K562 (cell line): ENCODE measurements around the gene CLIC2. TPM values are rescaled to one million over a fixed set of nuclear protein-coding genes. Genes with fewer than 3 reads are reported as not detected.

Experiments used
- ATAC-seq: fragments of 200-7000 bp; cut with Tn5 transposase; 3 replicates; pipeline ENCODE4 v1.9.1; 2020; ENCODE audit warnings: moderate library complexity
- BruUV-seq: library from RNA; stranded (reverse); fragments of 400-500 nt; replicated peaks from 2 replicates; lab custom pipeline; 2021; lab: Mats Ljungman, UMichigan
- CTCF ChIA-PET: fragments of 300-600 bp; formaldehyde crosslinking; extraction: SDS; loops from one replicate; lab custom pipeline; 2021; ENCODE audit warnings: low intra/inter-chr PET ratio; lab: Yijun Ruan, JAX
- POLR2A ChIA-PET: fragments of 300-600, 350-650 bp; sonication (Branson Sonifier 250); formaldehyde crosslinking; extraction: SDS; loops from one replicate; lab custom pipeline; 2021; ENCODE audit warnings: antibody characterized with exemption, inconsistent platforms; lab: Yijun Ruan, JAX
- DNase-seq, 4 experiments: peaks; one replicate each; pipeline versions ENCODE4 v3.0.0 to v3.0.0-alpha.2; 2011 to 2018; ENCODE audit warnings: low spot score in 3 of 4, mixed read lengths in 3 of 4; ENCODE audit errors: extremely low read depth in 1 of 4
- FAIRE-seq: peaks from 2 replicates; lab custom pipeline; 2011; peaks lifted over from hg19 to GRCh38; lab: Jason Lieb, UNC
- H2AFZ ChIP-seq: 2 replicates; pipeline ENCODE4 v1.6.0; 2011; ENCODE audit warnings: low read depth, low read length, control low read depth, inconsistent platforms
- H3K27ac ChIP-seq: fragments of 200-600 bp; 3 replicates; pipeline ENCODE4 v1.8.0; 2011; ENCODE audit warnings: low read depth, mild to moderate bottlenecking, control low read depth, inconsistent platforms, low read length, moderate library complexity, mixed read lengths; ENCODE audit errors: extremely low read depth
- H3K27me3 ChIP-seq, 2 experiments: fragments of 300-600 bp in 1 of 2; 2 replicates in 1 of 2; 3 replicates in 1 of 2; pipeline versions ENCODE4 v1.6.0 to v1.8.0; 2011; ENCODE audit warnings: inconsistent platforms in 2 of 2, low read length in 2 of 2, mild to moderate bottlenecking in 1 of 2, mixed read lengths in 1 of 2, moderate library complexity in 1 of 2; ENCODE audit not compliant: control insufficient read depth in 2 of 2, insufficient read depth in 2 of 2
- H3K36me3 ChIP-seq: fragments of 300-600 bp; 3 replicates; pipeline ENCODE4 v1.8.0; 2011; ENCODE audit warnings: mild to moderate bottlenecking, low read length, inconsistent platforms; ENCODE audit not compliant: control insufficient read depth, insufficient read depth
- H3K4me1 ChIP-seq, 2 experiments: fragments of 200-600 bp in 1 of 2; replicated peaks in 1 of 2; 2 replicates in 1 of 2; 3 replicates in 1 of 2; pipeline versions ENCODE4 v1.5.1 to v1.8.0; 2011; ENCODE audit warnings: inconsistent platforms in 2 of 2, low read length in 2 of 2, mild to moderate bottlenecking in 1 of 2, mixed read lengths in 1 of 2, moderate library complexity in 1 of 2; ENCODE audit not compliant: control insufficient read depth in 2 of 2, insufficient read depth in 2 of 2
- H3K4me2 ChIP-seq: 2 replicates; pipeline ENCODE4 v1.6.1; 2011; ENCODE audit warnings: low read length, control low read depth, inconsistent platforms, mixed read lengths; ENCODE audit not compliant: insufficient read depth
- H3K4me3 ChIP-seq: fragments of 200-600 bp; sonication (generic), shearing (Covaris generic); 2 replicates; pipeline ENCODE4 v1.5.1; 2016; ENCODE audit warnings: control low read depth, inconsistent platforms
- H3K79me2 ChIP-seq: fragments of 200-600 bp; 3 replicates; pipeline ENCODE4 v1.8.0; 2011; ENCODE audit warnings: low read length, inconsistent platforms; ENCODE audit not compliant: control insufficient read depth, insufficient read depth
- H3K9ac ChIP-seq, 2 experiments: 2 replicates each; pipeline versions ENCODE4 v1.6.0 to v1.6.1; 2011; ENCODE audit warnings: low read depth in 2 of 2, low read length in 2 of 2, control low read depth in 1 of 2, inconsistent platforms in 1 of 2, mild to moderate bottlenecking in 1 of 2, mixed read lengths in 1 of 2; ENCODE audit not compliant: insufficient read depth in 1 of 2
- H3K9me1 ChIP-seq: one replicate; pipeline ENCODE4 v1.6.0; 2011; ENCODE audit warnings: inconsistent platforms, mild to moderate bottlenecking, low read length, moderate library complexity; ENCODE audit not compliant: control insufficient read depth, insufficient read depth
- H3K9me3 ChIP-seq: replicated peaks from 2 replicates; pipeline ENCODE4 v1.5.1; 2011; ENCODE audit warnings: low read depth, low read length, inconsistent platforms; ENCODE audit not compliant: control insufficient read depth, insufficient read depth
- H4K20me1 ChIP-seq: replicated peaks from 2 replicates; pipeline ENCODE4 v1.6.1; 2011; ENCODE audit warnings: low read length, inconsistent platforms, mixed read lengths; ENCODE audit not compliant: control insufficient read depth, insufficient read depth
- CBX3 ChIP-seq, 2 experiments: IDR thresholded peaks; 1 replicate in 1 of 2; 2 replicates in 1 of 2; pipeline ENCODE4 v1.6.1; 2012; ENCODE audit warnings: inconsistent platforms in 2 of 2, low read length in 2 of 2, borderline replicate concordance in 1 of 2, control low read depth in 1 of 2
- CEBPB ChIP-seq: fragments of 450-650 bp; IDR thresholded peaks from 2 replicates; pipeline ENCODE4 v1.6.1; 2016; ENCODE audit warnings: missing genetic modification characterization, missing compliant biosample characterization
- DIDO1 ChIP-seq: fragments of 450-650 bp; IDR thresholded peaks from 2 replicates; pipeline ENCODE4 v1.6.1; 2016; ENCODE audit warnings: low read depth, missing biosample characterization, missing genetic modification characterization
- ETV6 ChIP-seq, 3 experiments: fragments of 150-350 bp in 1 of 3; sonication (generic) in 1 of 3; formaldehyde crosslinking in 1 of 3; IDR thresholded peaks; 2 replicates each; pipeline versions ENCODE4 v1.6.1 to v1.8.0; 2014 to 2022; ENCODE audit warnings: borderline replicate concordance in 2 of 3, low read depth in 2 of 3, antibody characterized with exemption in 1 of 3, low read length in 1 of 3, mild to moderate bottlenecking in 1 of 3, missing genetic modification reagents in 1 of 3
- HDAC8 ChIP-seq: fragments of 450-650 bp; IDR thresholded peaks from 2 replicates; pipeline ENCODE4 v1.6.1; 2016; ENCODE audit warnings: mild to moderate bottlenecking, missing genetic modification characterization, moderate library complexity, missing compliant biosample characterization
- HNRNPH1 ChIP-seq: fragments of 200-400 bp; formaldehyde crosslinking; optimal IDR thresholded peaks from 2 replicates; pipeline ENCODE3; 2017; ENCODE audit warnings: low read depth, mild to moderate bottlenecking, low read length, moderate library complexity
- PHF21A ChIP-seq: fragments of 450-650 bp; IDR thresholded peaks from 2 replicates; pipeline ENCODE4 v1.6.1; 2017; ENCODE audit warnings: low read depth, borderline replicate concordance
- POLR2AphosphoS2 ChIP-seq: IDR thresholded peaks from 2 replicates; pipeline ENCODE4 v1.6.1; 2012; ENCODE audit warnings: low read length, improper control_type of control experiment
- ZBTB2 ChIP-seq: fragments of 450-650 bp; IDR thresholded peaks from 2 replicates; pipeline ENCODE4 v1.6.1; 2016; ENCODE audit warnings: antibody characterized with exemption
- WGBS: fragments of 100-300 bp; shearing (Covaris generic); methylation state at CpG from one replicate; pipeline ENCODE4 v1.1.6; 2016; ENCODE audit warnings: low coverage, mixed read lengths; ENCODE audit not compliant: insufficient coverage; ENCODE audit errors: missing lambda C conversion rate; 5-methylcytosine and 5-hydroxymethylcytosine counted together
- in situ Hi-C: fragments of 300-500 bp; cut with MboI; formaldehyde crosslinking; loops from 4 replicates; pipeline ENCODE4 v1.15.0; 2018; ENCODE audit warnings: inconsistent platforms, mixed read lengths
- intact Hi-C: fragments of 100-400 bp; cut with micrococcal nuclease; formaldehyde crosslinking; loops from 2 replicates; pipeline ENCODE4 v1.14.2; 2022
- polyA plus RNA-seq, 8 experiments: library from polyadenylated mRNA; depleted of rRNA in 4 of 8; stranded (reverse) in 5 of 8; unstranded in 3 of 8; fragments of >200 nt; fragmentation: Nextera tagmentation in 2 of 8; fragmentation: Illumina TruSeq in 1 of 8; extraction: Ambion mirVana in 2 of 8; extraction: Trizol in 1 of 8; gene quantifications; 2 replicates each; pipeline versions ENCODE4 v1.2.1 to v1.2.3, GENCODE V29; 2011 to 2014; ENCODE audit warnings: inconsistent platforms in 1 of 8, missing spikeins in 1 of 8
- total RNA-seq, 7 experiments: library from RNA; depleted of rRNA in 6 of 7; stranded (reverse); fragments of >200 nt in 6 of 7; fragmentation: Illumina TruSeq in 2 of 7; extraction: Trizol in 2 of 7; gene quantifications; 2 replicates each; pipeline versions ENCODE4 v1.2.1 to v1.2.3, GENCODE V29; 2011 to 2021; ENCODE audit warnings: low replicate concordance in 1 of 7

Gene CLIC2
- total and polyA plus RNA-seq, 9 of the 15 experiments (the other 6 are each of a cell fraction or from before 2014, with no cell fraction given) = 37.0 to 83.7 (median 74.7) TPM

- TF ChIP-seq ZBTB2 = no peak
- TF ChIP-seq ETV6 (IDR thresholded peaks at IDR 0.05; ENCODE audit: borderline replicate concordance in 1 of 2, low read depth in 2 of 2, low read length in 1 of 2) = no peak
- no peak for TF ChIP-seq ETV6 (CRISPR knock-in tag; IDR thresholded peaks at IDR 0.05; ENCODE audit: borderline replicate concordance)
- TF ChIP-seq HDAC8 (tag) = no peak
- TF ChIP-seq HNRNPH1 = no peak
- no peak for TF ChIP-seq CBX3 (IDR thresholded peaks at IDR 0.05; ENCODE audit: borderline replicate concordance in 1 of 2, low read length in 2 of 2)
- 0 out of 2 replicates have a peak, but pooled peaks have one; percentile 23 for TF ChIP-seq POLR2AphosphoS2
- 0 out of 2 replicates have a peak, but pooled peaks have one; percentile 12 for TF ChIP-seq CEBPB (tag)
- TF ChIP-seq DIDO1 = no peak
- no peak for TF ChIP-seq PHF21A
- TF ChIP-seq, all 486 proteins: peak for 2
- no peak for FAIRE-seq
- Histone ChIP-seq H4K20me1 (no peaks in the 10 kb centered on the region), H3K4me3 (no peak overlapping the region), H3K9ac (no peak overlapping the region), H3K4me2 (no peak overlapping the region), H3K4me1 (no peaks in the 10 kb centered on the region), H3K79me2 (no peaks in the 10 kb centered on the region), H3K27me3 (no peaks in the 10 kb centered on the region), H3K9me1 (no peaks in the 10 kb centered on the region), H3K9me3 (no peaks in the 10 kb centered on the region), H3K27ac (no peak overlapping the region), H2AFZ (no peak overlapping the region), H3K36me3 (peaks cover 27% of the 10 kb centered on the region)
- no peak for ATAC-seq
- WGBS = 84% methylated on average over 4 of the region's 5 CpGs
- intact Hi-C loops (no loop called here), in situ Hi-C loops (no loop called here)
- ChIA-PET CTCF (no interaction called here), POLR2A (no interaction called here)
- BruUV-seq = no TSS peak
- DNase-seq = no peak
Observed at GRCh38 chrX:155242300-155242699, 92.1 kb downstream of the CLIC2 start.
